GM12801 (cell line): ENCODE results near the gene CLPTM1L.

Source experiments
- CTCF ChIP-seq: IDR thresholded peaks from one replicate; pipeline ENCODE4 v1.5.1; 2011; ENCODE audit warnings: control low read depth; ENCODE audit not compliant: insufficient read length; ENCODE audit errors: extremely low read depth

CLPTM1L gene

DNA sequence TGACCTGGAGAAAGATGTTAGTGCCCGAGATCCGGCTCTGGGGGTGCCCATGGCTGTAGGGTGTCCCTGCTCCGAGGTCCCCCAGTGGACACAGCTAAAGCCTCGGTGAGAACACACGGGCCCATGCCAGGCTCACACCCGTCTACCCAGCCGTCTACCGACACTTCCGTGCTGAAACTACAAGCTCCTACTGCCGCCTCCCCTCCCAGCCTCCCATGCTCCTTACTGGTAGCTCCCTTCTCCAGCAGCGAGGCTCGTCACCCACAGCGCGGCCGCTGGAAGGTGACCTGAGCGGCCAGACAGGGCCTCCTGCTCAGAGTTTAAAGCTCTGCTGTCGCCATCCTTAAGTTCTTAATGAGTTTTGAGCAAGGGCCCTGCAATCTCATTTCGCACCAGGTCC, 33.2 kb upstream of the CLPTM1L start:
- TF ChIP-seq CTCF, result no peak

GRCh38 chr5:1376981-1377380, 32.1 kb upstream of the CLPTM1L start:
- TF ChIP-seq CTCF, result no peak

GRCh38 chr5:1375871-1376810, 31.2 kb upstream of the CLPTM1L start:
- no peak for TF ChIP-seq CTCF

DNA sequence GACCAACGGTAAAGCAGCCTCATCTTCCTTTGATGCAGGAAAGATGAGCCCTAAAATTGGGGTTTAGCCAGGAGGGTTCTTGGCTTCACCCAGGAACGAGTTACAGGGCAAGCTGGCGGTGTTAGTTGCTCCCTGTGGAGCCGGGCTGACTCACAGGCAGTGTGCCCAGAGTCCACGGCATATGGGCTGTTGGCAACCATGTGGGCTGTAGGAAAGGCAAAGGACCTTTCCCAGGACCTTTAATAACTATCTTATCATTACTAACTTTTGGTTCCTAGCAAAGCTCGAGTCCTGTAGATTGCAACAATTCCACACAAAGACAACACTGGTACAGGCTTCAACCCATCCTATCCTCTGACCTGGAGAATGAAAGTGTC, 29.8 kb upstream of the CLPTM1L start:
- TF ChIP-seq CTCF, result no peak

DNA sequence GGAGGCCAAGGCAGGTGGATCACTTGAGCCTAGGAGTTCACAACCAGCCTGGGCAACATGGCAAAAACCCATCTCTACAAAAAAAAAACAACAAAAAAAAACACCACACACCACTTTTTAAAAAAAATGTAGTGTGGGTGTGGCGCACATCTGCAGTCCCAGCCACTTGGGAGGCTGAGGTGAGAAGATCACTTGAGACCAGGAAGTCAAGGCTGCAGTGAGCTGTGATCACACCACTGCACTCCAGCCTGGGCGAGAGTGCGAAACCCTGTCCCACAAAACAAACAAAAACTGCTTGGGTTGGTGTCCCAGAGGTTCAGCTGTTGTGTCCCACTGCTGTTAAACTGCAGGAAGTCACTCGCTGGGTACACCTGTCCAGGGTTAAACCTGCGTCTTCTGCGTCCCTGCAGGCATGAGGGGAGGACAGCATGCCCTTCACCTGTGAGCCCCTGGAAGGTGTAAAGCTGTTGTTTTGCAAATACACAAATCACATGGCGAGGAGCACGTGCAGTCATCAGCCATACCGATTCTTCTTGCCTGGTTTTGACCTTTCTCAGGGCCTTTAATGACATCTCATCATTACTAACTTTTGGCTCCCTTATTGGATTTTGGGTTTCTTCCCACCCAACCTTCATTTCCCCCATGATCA, 29.3 kb upstream of the CLPTM1L start:
- no peak for TF ChIP-seq CTCF

GRCh38 chr5:1371218-1371971, 26.5 kb upstream of the CLPTM1L start:
- TF ChIP-seq CTCF, result no peak

DNA sequence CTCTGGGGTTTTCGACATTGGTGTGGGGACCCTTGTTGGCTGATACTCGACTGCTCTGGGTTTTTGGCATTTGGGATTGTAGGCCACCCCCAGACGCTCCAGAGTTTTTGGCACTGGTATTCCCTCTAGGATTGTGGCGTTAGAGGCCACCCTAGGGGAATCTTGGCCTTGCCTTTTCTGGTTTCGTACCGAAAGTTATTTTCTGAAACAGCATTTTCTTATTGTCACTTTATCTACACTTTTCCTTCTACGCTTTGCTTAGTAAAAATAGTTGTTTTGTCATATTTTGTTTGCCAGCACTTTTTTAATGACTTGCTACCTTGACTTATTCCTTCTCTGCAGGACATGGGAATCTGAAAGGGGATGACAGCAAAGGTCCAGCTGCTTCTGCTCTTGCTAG, 25.1 kb upstream of the CLPTM1L start:
- no peak for TF ChIP-seq CTCF
